Measurements from ENCODE around the gene FOXP1. TPM values are rescaled to one million over a fixed set of nuclear protein-coding genes. Genes with fewer than 3 reads are reported as not detected.

FOXP1 gene
- total and polyA plus RNA-seq, 8 donors, result 13.4 to 74.1 (median 44.1) TPM

- intact Hi-C loops (cut with DNase I), result no loop called here
- TF ChIP-seq, protein P1, sequence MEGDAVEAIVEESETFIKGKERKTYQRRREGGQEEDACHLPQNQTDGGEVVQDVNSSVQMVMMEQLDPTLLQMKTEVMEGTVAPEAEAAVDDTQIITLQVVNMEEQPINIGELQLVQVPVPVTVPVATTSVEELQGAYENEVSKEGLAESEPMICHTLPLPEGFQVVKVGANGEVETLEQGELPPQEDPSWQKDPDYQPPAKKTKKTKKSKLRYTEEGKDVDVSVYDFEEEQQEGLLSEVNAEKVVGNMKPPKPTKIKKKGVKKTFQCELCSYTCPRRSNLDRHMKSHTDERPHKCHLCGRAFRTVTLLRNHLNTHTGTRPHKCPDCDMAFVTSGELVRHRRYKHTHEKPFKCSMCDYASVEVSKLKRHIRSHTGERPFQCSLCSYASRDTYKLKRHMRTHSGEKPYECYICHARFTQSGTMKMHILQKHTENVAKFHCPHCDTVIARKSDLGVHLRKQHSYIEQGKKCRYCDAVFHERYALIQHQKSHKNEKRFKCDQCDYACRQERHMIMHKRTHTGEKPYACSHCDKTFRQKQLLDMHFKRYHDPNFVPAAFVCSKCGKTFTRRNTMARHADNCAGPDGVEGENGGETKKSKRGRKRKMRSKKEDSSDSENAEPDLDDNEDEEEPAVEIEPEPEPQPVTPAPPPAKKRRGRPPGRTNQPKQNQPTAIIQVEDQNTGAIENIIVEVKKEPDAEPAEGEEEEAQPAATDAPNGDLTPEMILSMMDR (IDR thresholded peaks at IDR 0.05), result no peak
- DNase-seq (no peak), ATAC-seq (no peak), FAIRE-seq (no peak)
- WGBS, 2 donors, result 93 to 96% methylated on average over 5 of the region's 5 CpGs
- peaks cover 0 to 12% (median 0%) of the 10 kb centered on the region in 3 donors for H3K36me3 ChIP-seq
- H3K4me3 ChIP-seq, result no peak overlapping the region
- H3K9me3 ChIP-seq, result no peaks in the 10 kb centered on the region
- no peaks in the 10 kb centered on the region for H3K4me1 ChIP-seq
- no peaks in the 10 kb centered on the region for H3K27me3 ChIP-seq
- H3K27ac ChIP-seq, result no peak overlapping the region
Measured at GRCh38 chr3:71487418-71487817, 96.1 kb downstream of the FOXP1 start.

DNA sequence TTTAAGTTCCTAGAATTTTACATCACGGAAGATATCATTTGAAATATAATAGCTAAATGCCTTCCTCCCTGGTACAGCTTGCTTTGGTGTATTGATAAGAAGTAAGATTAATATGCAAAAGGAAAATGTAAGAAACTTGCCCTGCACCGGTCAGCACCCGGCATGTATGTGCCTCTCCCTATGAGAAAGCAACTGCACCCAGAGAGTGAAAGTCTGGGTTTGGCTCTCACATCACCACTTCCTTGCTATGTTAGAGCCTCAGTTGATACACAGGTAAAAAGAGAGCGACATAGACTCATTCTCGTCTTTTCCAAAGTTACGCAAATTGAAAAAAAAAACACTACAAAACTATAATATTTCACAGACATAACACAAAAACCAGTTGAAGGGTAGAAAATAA, 96.7 kb downstream of the FOXP1 start:
- TF ChIP-seq, protein P1 (IDR thresholded peaks at IDR 0.05), result no peak
- peaks cover 0 to 6% (median 0%) of the 10 kb centered on the region in 3 donors for H3K36me3 ChIP-seq
- FAIRE-seq (no peak), ATAC-seq (no peak), DNase-seq (no peak)
- WGBS, 2 donors, result 95 to 96% methylated on average over 6 of the region's 6 CpGs
- intact Hi-C loops (cut with DNase I), result no loop called here
- no peaks in the 10 kb centered on the region for H3K9me3 ChIP-seq
- no peak overlapping the region for H3K4me3 ChIP-seq
- H3K27me3 ChIP-seq, result no peaks in the 10 kb centered on the region
- no peak overlapping the region for H3K27ac ChIP-seq
- no peaks in the 10 kb centered on the region for H3K4me1 ChIP-seq

DNA sequence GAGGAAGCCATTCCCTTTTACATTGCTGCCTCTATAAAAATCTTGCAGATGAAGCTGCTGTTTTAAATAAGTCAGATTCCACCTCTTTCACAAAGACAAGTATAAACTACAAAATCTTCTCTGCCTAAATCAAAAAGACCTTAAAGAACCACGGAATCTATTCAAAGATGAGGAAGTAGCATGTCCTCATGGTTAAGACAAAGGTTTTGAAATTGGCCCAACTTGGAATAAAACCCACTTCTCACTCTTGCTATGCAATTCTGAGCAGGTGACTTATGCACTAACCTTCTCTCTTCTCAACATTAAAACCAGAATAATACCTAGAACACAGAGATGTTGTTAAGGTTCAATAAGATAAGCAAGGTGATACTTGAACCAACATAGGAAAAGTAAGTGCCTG, 97.6 kb downstream of the FOXP1 start:
- H3K4me3 ChIP-seq, result no peak overlapping the region
- no peaks in the 10 kb centered on the region for H3K36me3 ChIP-seq
- intact Hi-C loops (cut with DNase I), result no loop called here
- 77 to 84% methylated on average over 1 of the region's 1 CpG for WGBS, 2 donors
- H3K27me3 ChIP-seq, result no peaks in the 10 kb centered on the region
- no peaks in the 10 kb centered on the region for H3K4me1 ChIP-seq
- H3K27ac ChIP-seq, result no peak overlapping the region
- ATAC-seq (no peak), DNase-seq (no peak), FAIRE-seq (no peak)
- TF ChIP-seq, protein P1 (IDR thresholded peaks at IDR 0.05), result no peak
- no peaks in the 10 kb centered on the region for H3K9me3 ChIP-seq

DNA sequence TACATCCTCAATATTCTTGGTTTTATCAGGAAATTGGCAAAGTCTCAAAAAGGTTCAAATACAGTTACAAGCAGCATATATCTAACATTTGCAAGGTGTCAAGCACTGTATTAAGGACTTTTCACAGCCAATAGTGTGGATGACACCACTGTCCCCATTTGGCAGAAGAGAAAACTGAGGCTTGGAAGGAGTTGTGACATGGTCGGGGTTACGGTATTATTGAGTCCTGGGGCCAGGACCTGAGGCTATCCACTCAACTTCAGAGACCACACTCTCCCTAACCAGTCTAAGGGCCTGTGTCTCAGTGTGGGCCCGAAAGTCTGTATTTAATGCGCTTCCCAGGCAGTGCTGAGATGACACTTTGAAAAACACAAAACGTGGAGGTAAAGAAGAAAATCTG, 99.1 kb downstream of the FOXP1 start:
- intact Hi-C loops (cut with DNase I), result no loop called here
- DNase-seq (no peak), FAIRE-seq (no peak), ATAC-seq (no peak)
- Histone ChIP-seq H3K4me1 (no peaks in the 10 kb centered on the region), H3K27ac (no peak overlapping the region), H3K4me3 (no peak overlapping the region), H3K27me3 (no peaks in the 10 kb centered on the region), H3K9me3 (no peaks in the 10 kb centered on the region), H3K36me3 (no peaks in the 10 kb centered on the region)
- WGBS, 2 donors, result 95 to 97% methylated on average over 5 of the region's 5 CpGs
- TF ChIP-seq, protein P1 (IDR thresholded peaks at IDR 0.05), result no peak

- TF ChIP-seq, protein P1 (IDR thresholded peaks at IDR 0.05), result no peak
- WGBS, 2 donors, result 39 to 48% methylated on average over 2 of the region's 2 CpGs
- Histone ChIP-seq H3K4me3 (no peak overlapping the region), H3K27ac (no peak overlapping the region), H3K36me3 (no peaks in the 10 kb centered on the region), H3K9me3 (no peaks in the 10 kb centered on the region), H3K4me1 (no peaks in the 10 kb centered on the region), H3K27me3 (no peaks in the 10 kb centered on the region)
- DNase-seq (no peak), FAIRE-seq (no peak), ATAC-seq (no peak)
- intact Hi-C loops (cut with DNase I), result no loop called here
Measured at GRCh38 chr3:71484047-71484446, 99.5 kb downstream of the FOXP1 start.
